GM21723 (cell line): ENCODE measurements around the gene UGT2B15.
"Not testable (repeated sequence)": the region's sequence is repeated elsewhere in the genome, so short reads cannot be mapped to it uniquely, and the experiment has no call there.

ENCODE experiments used
- ATAC-seq: cut with Tn5 transposase; IDR thresholded peaks from one replicate; pipeline ENCODE4 v1.9.1; 2021; ENCODE audit warnings: mild to moderate bottlenecking, moderate library complexity; ENCODE audit not compliant: unreplicated experiment

Gene UGT2B15

DNA sequence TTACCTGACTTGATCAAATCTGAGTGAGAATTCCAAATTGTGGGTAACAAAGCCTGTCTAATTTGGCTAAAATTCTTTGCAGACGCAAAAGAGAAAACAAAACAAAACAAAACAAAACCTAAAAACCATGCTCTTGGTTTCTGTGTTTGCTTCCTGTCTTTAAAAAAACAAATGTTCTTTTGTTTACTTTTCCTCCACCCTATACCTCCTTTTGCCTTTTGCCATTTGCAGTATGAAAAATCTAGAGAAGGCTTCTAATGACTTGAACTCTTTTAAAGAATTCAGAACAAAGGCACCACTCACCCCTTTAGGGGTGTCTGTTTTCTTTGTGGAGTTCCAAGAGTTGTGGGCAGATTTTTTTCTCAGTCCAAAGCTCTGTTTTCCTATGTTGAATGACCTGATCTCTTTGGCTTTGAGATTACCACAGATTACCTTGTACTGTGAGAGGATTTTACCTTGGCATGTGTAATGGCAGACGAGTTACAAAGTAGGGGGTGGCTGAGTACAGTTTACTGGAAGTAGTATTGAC lies 13.9 kb downstream of the UGT2B15 start:
- ATAC-seq, result peak; percentile 65

DNA sequence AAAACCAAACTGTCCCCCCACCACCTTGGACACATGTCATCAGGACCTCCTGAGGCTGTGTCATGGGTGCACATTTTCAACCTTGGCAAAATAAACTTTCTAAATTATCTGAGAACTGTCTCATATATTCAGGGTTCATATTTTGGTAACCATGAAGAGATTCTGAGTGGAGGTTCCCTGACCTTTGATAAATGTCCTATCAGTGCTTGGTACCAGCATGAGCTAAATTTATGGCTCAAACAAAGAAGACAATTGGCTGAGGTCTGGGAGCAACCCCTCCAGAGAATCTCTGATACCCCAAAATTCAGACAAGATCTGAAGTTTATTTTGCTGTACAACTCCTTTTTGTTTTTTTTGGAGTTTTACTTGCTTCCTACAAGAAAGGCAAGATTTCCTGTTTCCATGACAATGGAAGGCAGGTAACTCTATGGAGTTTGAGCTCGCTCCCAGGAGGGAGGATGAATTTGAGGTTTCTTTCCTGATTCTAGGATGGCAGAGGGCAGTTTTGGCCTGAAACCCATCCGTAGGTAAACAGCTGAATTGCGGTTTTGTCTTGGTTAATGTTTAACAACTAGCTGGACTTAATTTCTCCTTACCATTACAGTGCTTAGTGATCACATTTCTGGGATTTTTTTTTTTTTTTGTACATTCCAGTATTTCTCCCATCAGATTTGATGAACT lies 14.5 kb downstream of the UGT2B15 start:
- peak; percentile 26 for ATAC-seq

DNA sequence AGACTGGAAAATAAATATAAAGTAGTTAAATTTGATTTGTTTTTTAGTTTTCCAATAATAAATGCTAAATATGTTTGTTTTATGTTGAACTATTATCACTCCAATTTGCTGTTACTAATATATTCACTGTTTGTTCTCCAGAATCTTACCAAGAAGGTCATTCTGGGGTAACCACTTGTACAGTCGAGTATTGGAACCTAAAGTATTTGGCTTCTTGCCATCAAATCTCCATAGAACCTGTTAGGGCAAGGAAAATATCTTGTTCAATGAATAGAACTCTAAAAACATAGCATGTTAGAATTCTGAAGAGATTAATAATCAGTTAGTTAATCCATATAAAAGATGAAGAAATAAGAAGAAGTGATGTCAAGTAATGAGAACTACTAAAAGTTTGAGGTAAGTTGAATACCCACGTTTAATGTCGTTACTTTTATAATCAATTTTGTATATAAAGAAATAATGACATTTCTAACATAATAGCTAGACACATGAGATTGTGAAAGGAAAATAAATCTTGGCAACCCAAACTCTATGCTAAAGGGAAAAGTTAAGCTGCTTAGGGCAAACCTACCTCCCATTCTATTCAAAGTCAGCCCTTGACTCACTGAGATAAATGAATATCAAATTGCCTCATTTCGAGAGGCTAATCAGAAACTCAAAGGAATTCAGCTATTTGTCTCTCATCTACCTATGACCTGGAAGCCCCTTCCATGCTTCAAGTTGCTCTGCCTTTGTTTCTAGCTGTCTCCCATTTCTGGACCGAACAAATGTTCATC lies 15.3 kb downstream of the UGT2B15 start:
- no peak for ATAC-seq

DNA sequence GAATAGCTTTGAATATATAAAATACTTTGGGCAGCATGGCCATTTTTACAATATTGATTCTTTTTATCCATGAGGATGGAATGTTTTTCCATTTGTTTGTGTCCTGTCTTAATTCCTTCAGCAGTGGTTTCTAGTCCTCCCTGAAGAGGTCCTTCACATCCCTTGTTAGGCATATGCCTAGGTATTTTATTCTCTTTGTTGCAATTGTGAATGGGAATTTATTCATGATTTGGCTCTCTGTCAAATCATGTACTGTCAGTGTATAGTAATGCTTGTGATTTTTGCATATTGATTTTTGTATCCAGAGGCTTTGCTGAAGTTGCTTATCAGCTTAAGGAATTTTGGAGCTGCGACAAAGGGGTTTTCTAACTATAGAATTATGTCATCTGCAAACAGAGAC lies 18.5 kb downstream of the UGT2B15 start:
- ATAC-seq, result no peak

DNA sequence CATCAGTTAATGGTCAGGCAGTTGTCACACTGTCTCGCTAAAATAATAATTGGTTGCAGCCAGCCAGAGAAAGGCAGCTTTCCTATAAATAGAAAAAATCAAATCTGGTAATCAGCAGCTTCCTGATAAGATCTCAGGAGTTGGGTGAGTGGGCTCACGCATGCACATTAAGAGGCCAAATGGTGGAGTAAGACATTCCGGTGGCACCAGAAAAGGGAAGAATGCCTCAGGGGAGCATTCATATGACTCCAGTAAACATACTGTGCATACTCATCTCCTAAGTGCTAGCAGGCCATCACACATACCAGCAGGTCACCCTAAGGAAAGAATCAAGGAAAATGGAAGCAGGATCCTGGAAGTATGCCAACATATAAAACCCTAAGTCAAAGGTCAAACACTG lies 40.1 kb downstream of the UGT2B15 start:
- no peak for ATAC-seq

DNA sequence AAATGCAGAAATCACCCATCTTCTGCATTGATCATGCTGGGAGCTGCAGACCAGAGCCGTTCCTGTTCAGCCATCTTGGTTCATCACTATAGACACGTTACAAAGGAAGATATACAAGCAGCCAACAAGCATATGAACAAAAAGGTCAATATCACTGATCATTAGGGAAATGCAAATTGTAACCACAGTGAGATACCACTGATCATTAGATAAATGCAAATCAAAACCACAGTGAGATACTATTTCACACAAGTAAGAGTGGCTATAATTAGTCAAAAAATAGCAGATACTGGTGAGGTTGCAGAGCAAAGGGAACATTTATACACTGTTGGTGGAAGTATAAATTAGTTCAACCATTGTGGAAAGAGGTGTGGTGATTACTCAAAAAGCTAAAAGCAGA lies 47.7 kb downstream of the UGT2B15 start:
- not testable (repeated sequence) for ATAC-seq

DNA sequence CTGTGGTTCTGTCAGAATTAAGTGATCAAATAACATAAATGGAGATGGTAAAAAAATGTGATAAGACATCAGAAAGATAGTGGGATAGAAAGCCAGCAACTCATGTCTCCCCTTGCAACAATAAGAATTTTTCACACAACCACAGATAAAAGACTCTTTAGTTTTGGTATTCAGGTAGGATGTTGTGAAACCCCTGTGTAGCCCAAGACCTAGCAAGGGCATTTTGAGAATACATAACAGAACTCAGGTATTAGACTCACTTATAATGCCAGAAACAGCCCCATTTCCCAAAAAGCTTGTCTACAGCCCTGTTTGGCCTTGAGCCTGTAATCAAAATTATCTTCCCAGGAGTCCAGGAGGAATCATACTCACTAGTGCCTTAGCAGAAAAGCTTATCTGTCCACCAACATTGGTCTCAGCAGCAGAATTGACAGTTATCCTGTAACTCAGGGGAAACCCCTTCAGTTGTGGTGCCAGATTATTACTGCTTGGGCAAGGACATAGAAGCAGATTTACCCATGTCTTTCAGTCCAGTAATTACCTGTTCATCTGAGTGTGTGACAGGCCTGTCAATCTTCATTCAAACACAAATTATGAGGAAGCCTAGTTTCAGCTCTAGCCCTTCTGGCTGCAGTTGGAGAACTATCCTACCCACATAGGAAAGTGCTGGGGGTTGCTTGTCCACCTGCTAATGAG lies 53.3 kb downstream of the UGT2B15 start:
- no peak for ATAC-seq

DNA sequence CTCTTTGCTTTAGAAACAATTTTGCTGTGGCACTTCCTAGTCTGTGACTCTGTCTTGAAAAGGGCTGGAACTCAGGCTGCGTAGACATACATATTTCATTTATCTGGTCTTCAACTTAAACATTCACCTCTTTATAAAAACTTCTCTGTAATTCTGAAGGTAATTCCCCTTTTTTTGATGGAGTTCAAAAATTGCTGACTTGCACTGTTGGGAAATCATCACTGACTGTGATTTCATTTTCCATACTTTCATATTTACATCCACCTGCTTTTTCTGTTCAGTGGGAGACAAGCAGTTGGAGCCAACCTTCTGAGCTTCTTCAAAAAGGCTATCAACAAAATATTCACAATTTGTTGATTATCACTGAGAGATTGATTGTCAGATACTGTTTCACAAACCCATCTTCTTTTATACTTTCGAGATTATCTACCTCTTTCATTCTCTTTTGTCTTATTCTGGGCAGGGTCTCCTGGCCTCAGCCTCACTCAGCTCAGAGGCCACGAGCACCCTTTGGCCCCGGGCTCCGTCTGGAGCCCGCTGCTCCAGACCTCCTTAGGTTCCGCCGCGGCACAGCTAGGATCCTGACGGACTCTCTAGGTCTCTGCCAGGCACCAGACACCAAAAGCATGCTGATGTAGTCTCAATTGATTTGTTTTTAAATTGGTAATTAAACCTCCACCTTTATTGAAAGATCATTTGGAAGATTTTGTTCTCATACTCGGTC lies 54.6 kb downstream of the UGT2B15 start:
- no peak for ATAC-seq

DNA sequence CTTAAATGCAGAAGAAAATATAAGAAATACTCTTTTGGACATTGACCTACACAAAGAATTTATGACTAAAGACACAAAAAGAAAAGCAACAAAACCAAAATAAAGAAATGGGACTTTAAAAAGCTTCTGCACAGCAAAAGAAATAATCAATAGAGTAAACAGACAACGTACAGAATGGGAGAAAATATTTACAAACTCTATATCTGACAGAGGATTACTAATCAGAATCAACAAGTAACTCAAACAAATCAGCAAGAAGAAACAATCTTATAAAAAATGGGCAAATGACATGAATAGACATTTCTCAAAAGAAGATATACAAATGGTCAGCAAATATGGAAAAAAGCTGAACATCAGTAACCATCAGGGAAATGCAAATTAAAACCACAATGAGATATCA lies 56.7 kb downstream of the UGT2B15 start:
- ATAC-seq, result no peak

DNA sequence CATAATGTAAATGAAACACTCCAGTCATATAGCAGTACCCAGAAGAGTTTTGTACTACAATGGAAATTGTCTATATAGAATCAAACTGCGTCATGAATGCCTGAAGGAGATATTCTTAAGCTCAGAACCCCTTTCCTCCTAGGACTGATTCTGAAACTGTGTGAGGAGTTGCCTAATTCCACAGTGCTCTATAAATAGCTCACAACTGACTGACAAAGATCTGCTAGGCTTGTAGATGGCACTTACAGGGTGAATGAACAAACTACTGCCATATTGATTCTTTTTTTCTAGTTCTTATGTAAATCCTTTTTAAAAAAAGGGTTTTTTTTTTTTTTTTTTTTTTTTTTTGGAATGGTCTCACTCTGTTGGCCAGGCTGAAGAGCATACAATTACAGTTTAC lies 64.2 kb downstream of the UGT2B15 start:
- no peak for ATAC-seq

DNA sequence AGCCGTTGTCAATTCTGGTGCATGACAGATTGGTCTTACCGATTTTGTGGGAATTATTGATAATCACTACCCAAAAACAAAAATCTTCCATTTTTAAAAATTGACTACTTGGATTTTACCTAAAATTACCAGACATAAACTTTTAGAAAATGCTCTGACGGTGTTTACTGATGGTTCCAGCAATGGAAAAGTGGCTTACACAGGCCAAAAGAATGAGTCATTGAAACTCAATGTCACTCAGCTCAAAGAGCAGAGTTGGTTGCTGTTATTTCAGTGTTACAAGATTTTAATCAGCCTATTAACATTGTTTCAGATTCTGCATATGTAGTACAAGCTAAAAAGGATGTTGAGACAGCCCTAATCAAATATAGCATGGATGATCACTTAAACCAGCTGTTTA lies 71.3 kb downstream of the UGT2B15 start:
- no peak for ATAC-seq

DNA sequence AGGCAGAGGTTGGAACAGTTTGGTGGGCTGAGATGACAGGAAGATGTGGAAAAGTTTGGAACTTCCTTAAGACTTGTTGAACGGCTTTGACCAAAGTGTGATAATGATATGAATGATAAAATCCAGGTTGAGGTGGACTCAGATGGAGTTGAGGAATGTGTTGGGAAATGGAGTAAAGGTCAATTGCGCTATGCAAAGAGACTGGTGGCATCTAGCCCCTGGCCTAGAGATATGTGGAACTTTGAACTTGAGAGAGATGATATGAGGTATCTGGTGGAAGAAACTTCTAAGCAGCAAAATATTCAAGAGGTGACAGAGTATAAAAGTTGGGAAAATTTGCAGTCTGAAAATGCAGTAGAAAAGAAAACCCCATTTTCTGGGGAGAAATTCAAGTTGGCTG lies 73.0 kb downstream of the UGT2B15 start:
- ATAC-seq, result no peak
